Endometrial microvascular endothelial cells (primary cell): Measurements from ENCODE around the gene MATR3. TPM values are rescaled to one million over a fixed set of nuclear protein-coding genes. Genes with fewer than 3 reads are reported as not detected.

Experiments
- in situ Hi-C: cut with HindIII; loops from 2 replicates; pipeline ENCODE4 v1.10.0; 2017; ENCODE audit warnings: low sequenced_read_pairs, low pct_unique_long_range_greater_than_20kb; ENCODE audit errors: inconsistent ontology term
- total RNA-seq: library from RNA; depleted of rRNA; stranded (reverse); fragments of >200 nt; gene quantifications from one replicate; pipeline ENCODE4 v1.2.3, GENCODE V29; 2015; ENCODE audit errors: inconsistent ontology term

Gene MATR3
- total RNA-seq, 1 donor from 2014 or later: 179 TPM

DNA sequence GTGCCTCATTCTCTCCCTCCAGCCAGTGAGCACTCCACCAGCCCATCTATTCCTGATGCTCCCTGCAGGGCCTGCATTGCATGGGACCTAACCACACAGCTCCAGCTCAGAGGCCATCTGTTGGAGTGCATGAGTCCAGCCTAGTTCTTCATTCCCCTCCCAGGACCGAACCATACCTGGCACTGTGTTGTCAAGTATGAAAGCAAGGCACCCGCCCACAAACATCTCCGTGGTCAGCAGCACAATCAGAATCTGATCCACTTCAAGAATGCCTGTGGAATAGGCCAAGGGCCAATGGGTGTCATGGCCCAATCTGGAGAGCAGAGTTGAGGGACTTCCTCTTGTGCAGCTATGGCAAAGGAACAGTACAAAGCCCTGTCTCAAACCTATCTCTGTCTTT, 83.7 kb downstream of the MATR3 start:
- in situ Hi-C loops: no loop called here

DNA sequence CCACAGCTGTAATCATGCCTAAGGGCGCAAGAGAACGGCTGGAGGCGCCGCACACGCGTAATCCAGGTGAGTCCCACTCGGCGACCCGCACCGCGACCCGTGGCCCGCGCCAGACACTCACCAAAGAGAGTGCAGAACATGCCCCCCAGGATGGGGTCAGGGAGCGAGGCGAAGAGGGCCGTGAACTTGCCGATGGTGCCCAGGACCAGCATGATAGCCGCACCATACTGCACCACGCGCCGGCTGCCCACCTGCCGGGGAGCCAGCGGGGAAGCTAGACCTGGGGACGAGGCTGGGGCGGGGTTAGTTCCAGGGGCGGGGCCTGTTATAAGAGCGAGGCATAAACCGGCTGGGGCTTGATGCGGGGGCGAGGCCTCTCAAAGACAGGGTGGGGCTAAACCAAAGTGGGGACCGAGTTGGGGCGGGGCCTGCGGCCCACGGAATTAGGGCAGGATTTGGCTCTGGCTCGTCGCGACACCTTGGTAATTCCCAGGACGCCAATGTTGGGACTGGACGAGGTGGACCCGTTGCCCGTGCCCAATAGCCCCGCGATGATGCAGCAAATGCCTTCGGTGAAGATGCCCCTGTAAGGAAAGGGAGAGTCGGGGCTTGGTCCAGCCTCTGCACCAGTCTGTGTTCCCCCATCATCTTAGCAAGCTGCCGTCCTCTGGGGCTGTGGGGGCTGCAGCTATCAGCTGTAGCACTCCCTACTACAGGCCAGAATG, 84.7 kb downstream of the MATR3 start:
- in situ Hi-C loops: no loop called here

DNA sequence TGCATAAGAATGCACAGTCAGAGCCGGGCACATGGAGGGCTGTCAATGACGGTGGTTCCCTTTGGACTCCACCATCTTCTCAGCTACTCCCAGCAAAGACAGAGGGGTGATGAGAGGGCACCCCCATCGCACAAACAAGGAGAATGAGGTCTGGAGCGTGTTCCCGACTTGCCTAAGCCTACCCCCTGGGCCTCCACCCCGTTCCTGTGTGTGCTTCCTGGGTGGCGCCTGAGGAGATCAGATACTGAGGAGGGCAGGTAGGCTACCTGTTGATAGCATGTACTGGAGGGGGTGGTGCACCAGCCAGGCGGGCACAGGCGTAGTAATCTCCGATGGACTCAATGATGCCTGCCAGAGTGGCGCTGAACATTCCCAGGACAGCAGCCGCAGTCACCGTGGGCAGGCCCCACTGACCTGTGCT, 85.4 kb downstream of the MATR3 start:
- in situ Hi-C loops: no loop called here

DNA sequence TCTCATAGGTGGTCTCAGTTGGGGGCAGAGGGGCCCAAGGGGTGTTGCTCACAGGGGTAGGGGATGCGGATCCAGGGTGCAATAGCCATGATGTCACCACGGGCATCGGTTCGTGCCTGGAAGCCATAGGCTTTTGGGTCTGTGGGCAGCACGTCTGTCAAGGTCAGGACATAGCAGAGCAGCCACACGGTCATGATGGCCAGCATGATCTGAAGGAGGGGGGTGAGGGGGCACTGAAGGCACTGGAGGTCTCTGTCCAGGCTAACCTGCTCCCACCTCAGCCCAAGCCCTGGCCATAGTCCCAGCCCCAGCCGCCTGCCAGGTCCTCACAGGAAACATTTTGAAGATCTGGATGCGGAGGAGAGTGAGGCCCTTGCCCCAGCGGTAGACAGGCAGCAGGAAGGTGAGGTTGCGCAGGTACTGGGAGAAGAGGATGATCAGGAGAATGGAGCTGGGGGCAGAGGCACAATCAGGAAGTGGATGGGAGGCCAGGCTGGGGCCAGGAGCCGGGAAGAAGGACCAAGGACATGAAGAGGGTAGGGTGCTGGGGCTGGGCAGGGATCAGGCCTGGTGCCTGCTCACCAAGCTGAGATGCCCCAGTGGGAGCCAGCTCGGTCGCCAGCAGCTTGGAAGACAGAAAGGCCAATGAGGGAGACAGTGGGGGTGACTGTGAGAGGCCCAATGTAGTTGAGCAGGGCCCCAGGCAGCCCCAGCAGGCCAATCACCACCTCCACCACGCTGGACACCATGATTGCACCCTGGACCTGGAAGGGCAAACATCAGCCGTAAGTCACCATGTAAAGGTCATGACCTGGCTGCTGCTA, 86.3 kb downstream of the MATR3 start:
- in situ Hi-C loops: no loop called here

Other genes with a start within 250 kb of the MATR3 start
- gene SIL1, start 95.4 kb upstream of the MATR3 start, total RNA-seq: 42.6 TPM
- gene PAIP2, start 48.1 kb downstream of the MATR3 start, total RNA-seq: 61.8 TPM
- not detected for gene SLC23A1, start 89.6 kb downstream of the MATR3 start, total RNA-seq
- gene MZB1, start 96.2 kb downstream of the MATR3 start, total RNA-seq: not detected
- 1.8 TPM for gene PROB1, start 101.4 kb downstream of the MATR3 start, total RNA-seq
- 10.4 TPM for gene SPATA24, start 110.3 kb downstream of the MATR3 start, total RNA-seq
- 10.1 TPM for gene DNAJC18, start 145.8 kb downstream of the MATR3 start, total RNA-seq
- 417 TPM for gene ECSCR, start 169.0 kb downstream of the MATR3 start, total RNA-seq
- gene SMIM33, start 177.3 kb downstream of the MATR3 start, total RNA-seq: not detected
- 37.6 TPM for gene STING1, start 189.0 kb downstream of the MATR3 start, total RNA-seq